ENCODE measurements around the gene TNNC1.

DNA sequence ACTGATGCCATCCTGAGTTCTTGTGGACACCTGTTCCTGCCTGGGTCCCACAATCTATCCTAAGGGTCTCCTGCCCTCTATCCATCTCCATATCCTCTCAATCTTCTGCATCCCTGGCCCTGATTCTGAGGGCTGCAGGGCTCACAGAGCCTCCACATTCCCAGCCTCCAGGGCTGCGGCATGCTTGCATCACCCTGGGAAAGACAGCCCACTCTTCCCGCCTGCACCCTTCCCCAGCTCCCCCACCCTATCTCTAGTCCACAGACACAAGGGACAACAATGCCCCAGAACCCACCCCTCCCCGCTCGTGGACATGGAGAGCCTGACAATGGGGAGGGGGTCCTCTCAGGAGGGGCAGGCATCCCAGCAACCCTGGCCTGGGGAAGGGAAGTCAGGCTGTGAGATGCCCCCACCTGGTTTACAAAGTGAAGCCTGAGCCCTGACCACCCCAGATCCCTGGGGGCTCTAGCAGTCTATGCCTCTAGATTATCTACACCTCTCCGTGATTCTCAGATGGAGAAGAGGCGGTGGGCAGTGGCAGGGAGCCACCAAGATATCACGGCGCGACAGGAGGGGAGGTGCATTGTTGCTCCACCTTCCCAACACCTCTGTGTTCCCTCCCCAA, 19.2 kb downstream of the TNNC1 start:
- TF ChIP-seq CTCF (IDR thresholded peaks at IDR 0.05 in 8 of 11, conservative IDR thresholded peaks at IDR 0.05 in 3 of 11), result no peak
- TF ChIP-seq POLR2A (IDR thresholded peaks at IDR 0.05), result no peak

All from spleen (tissue), 7 donors.